ENCODE data around the gene DUSP7.

DUSP7 gene

GRCh38 chr3:52085681-52086282 lies 29.4 kb upstream of the DUSP7 start:
- DNase-seq, result no peak

GRCh38 chr3:52084954-52085680 lies 28.7 kb upstream of the DUSP7 start:
- DNase-seq, result no peak

- DNase-seq, result no peak
These were observed 28.0 kb upstream of the DUSP7 start for GRCh38 chr3:52084216-52084945.

GRCh38 chr3:52083556-52084087 lies 27.3 kb upstream of the DUSP7 start:
- DNase-seq, result no peak

GRCh38 chr3:52082951-52083350 lies 26.6 kb upstream of the DUSP7 start:
- DNase-seq, result no peak

- DNase-seq, result no peak
These were observed 24.7 kb upstream of the DUSP7 start for GRCh38 chr3:52080830-52081719.

- no peak for DNase-seq
These were observed 23.6 kb upstream of the DUSP7 start for GRCh38 chr3:52079958-52080357.

GRCh38 chr3:52078781-52079560 lies 22.6 kb upstream of the DUSP7 start:
- DNase-seq, result no peak

GRCh38 chr3:52077925-52078324 lies 21.6 kb upstream of the DUSP7 start:
- DNase-seq, result no peak

- DNase-seq, result no peak
These were observed 20.8 kb upstream of the DUSP7 start for GRCh38 chr3:52076896-52077780.

- no peak for DNase-seq
These were observed 17.1 kb upstream of the DUSP7 start for GRCh38 chr3:52073490-52073889.

GRCh38 chr3:52072471-52072870 lies 16.1 kb upstream of the DUSP7 start:
- no peak for DNase-seq

- DNase-seq, result no peak
These were observed 15.6 kb upstream of the DUSP7 start for GRCh38 chr3:52072020-52072419.

- no peak for DNase-seq
These were observed 14.6 kb upstream of the DUSP7 start for GRCh38 chr3:52070724-52071621.

GRCh38 chr3:52069855-52070254 lies 13.5 kb upstream of the DUSP7 start:
- DNase-seq, result no peak

- DNase-seq, result no peak
These were observed 12.8 kb upstream of the DUSP7 start for GRCh38 chr3:52069135-52069534.

GRCh38 chr3:52068730-52069129 lies 12.4 kb upstream of the DUSP7 start:
- no peak for DNase-seq

GRCh38 chr3:52068055-52068571 lies 11.7 kb upstream of the DUSP7 start:
- no peak for DNase-seq

GRCh38 chr3:52067526-52067925 lies 11.2 kb upstream of the DUSP7 start:
- no peak for DNase-seq

- no peak for DNase-seq
These were observed 10.7 kb upstream of the DUSP7 start for GRCh38 chr3:52067046-52067445.

Data from NCI-H82 (cell line).